K562 (cell line): Measurements from ENCODE around the gene IFNGR2. TPM values are rescaled to one million over a fixed set of nuclear protein-coding genes. Genes with fewer than 3 reads are reported as not detected.

Source experiments
- CBX1 ChIP-seq: sonication (generic); IDR thresholded peaks from 2 replicates; pipeline ENCODE4 v1.6.1; 2016; ENCODE audit warnings: antibody characterized with exemption, low read depth, mild to moderate bottlenecking
- CXXC5 ChIP-seq: fragments of 250-450 bp; sonication (Bioruptor Pico); IDR thresholded peaks from 2 replicates; pipeline ENCODE4 v1.8.0; 2022; ENCODE audit warnings: inconsistent platforms, mild to moderate bottlenecking, moderate library complexity
- GABPA ChIP-seq: fragments of 200-800 bp; sonication (Bioruptor generic); conservative IDR thresholded peaks from 2 replicates; pipeline ENCODE4 v1.6.1; 2016; ENCODE audit warnings: low read depth, missing genetic modification characterization, missing compliant biosample characterization
- NFIC ChIP-seq: fragments of 450-650 bp; IDR thresholded peaks from 2 replicates; pipeline ENCODE4 v1.6.1; 2017; ENCODE audit warnings: mild to moderate bottlenecking, inconsistent platforms
- POLR2G ChIP-seq: fragments of 200-400 bp; formaldehyde crosslinking; IDR thresholded peaks from 2 replicates; pipeline ENCODE4 v1.6.1; 2017; ENCODE audit warnings: low read depth, mild to moderate bottlenecking, antibody characterized with exemption, low read length, moderate library complexity
- RB1 ChIP-seq: fragments of 450-650 bp; IDR thresholded peaks from 2 replicates; pipeline ENCODE4 v1.6.1; 2017; ENCODE audit warnings: low read depth, mild to moderate bottlenecking
- STAG1 ChIP-seq: sonication (generic); formaldehyde crosslinking; IDR thresholded peaks from 2 replicates; pipeline ENCODE4 v1.5.0; 2020; ENCODE audit warnings: missing genetic modification reagents, borderline replicate concordance
- TAF1 ChIP-seq: IDR thresholded peaks from 2 replicates; pipeline ENCODE4 v1.6.1; 2011; ENCODE audit warnings: mild to moderate bottlenecking, low read length, moderate library complexity; ENCODE audit not compliant: insufficient read depth, control insufficient read depth, severe bottlenecking; ENCODE audit errors: extremely low read depth
- TBP ChIP-seq: optimal IDR thresholded peaks from 2 replicates; pipeline ENCODE3; 2011; ENCODE audit warnings: low read depth, low read length, improper control_type of control experiment
- THAP12 ChIP-seq: fragments of 250-450 bp; sonication (Bioruptor Pico); IDR thresholded peaks from 2 replicates; pipeline ENCODE4 v1.9.0; 2021; ENCODE audit warnings: mild to moderate bottlenecking, inconsistent platforms
- UBTF ChIP-seq, 2 experiments: IDR thresholded peaks; 2 replicates each; pipeline ENCODE4 v1.6.1; 2012; ENCODE audit warnings: improper control_type of control experiment in 2 of 2, low read depth in 2 of 2, low read length in 2 of 2, borderline replicate concordance in 1 of 2
- YY1 ChIP-seq, 3 experiments: IDR thresholded peaks; 2 replicates each; pipeline ENCODE4 v1.6.1; 2011; ENCODE audit warnings: low read length in 2 of 3, mild to moderate bottlenecking in 2 of 3, moderate library complexity in 2 of 3, borderline replicate concordance in 1 of 3, control low read depth in 1 of 3, low read depth in 1 of 3; ENCODE audit not compliant: insufficient read depth in 3 of 3, insufficient replicate concordance in 2 of 3, control insufficient read depth in 1 of 3, insufficient read length in 1 of 3; ENCODE audit errors: extremely low read depth in 1 of 3
- ZBTB11 ChIP-seq, 3 experiments: fragments of 200-800 bp in 1 of 3; fragments of 250-450 bp in 1 of 3; fragments of 450-650 bp in 1 of 3; sonication (Bioruptor Pico) in 1 of 3; sonication (Bioruptor generic) in 1 of 3; formaldehyde crosslinking in 1 of 3; IDR thresholded peaks; 2 replicates each; pipeline versions ENCODE4 v1.6.1 to v1.8.0; 2016 to 2022; ENCODE audit warnings: mild to moderate bottlenecking in 2 of 3, missing genetic modification characterization in 2 of 3, missing compliant biosample characterization in 1 of 3, moderate library complexity in 1 of 3
- ZFX ChIP-seq: sonication (generic); formaldehyde crosslinking; IDR thresholded peaks from 2 replicates; pipeline ENCODE4 v1.8.0; 2022; ENCODE audit warnings: mild to moderate bottlenecking, missing genetic modification reagents, moderate library complexity
- polyA plus RNA-seq, 8 experiments: library from polyadenylated mRNA; depleted of rRNA in 4 of 8; stranded (reverse) in 5 of 8; unstranded in 3 of 8; fragments of >200 nt; fragmentation: Nextera tagmentation in 2 of 8; fragmentation: Illumina TruSeq in 1 of 8; extraction: Ambion mirVana in 2 of 8; extraction: Trizol in 1 of 8; gene quantifications; 2 replicates each; pipeline versions ENCODE4 v1.2.1 to v1.2.3, GENCODE V29; 2011 to 2014; ENCODE audit warnings: inconsistent platforms in 1 of 8, missing spikeins in 1 of 8
- total RNA-seq, 7 experiments: library from RNA; depleted of rRNA in 6 of 7; stranded (reverse); fragments of >200 nt in 6 of 7; fragmentation: Illumina TruSeq in 2 of 7; extraction: Trizol in 2 of 7; gene quantifications; 2 replicates each; pipeline versions ENCODE4 v1.2.1 to v1.2.3, GENCODE V29; 2011 to 2021; ENCODE audit warnings: low replicate concordance in 1 of 7
- TF ChIP-seq, protein P1 (sequence below): fragments of 200-800 bp; sonication (Bioruptor generic); IDR thresholded peaks from 2 replicates; pipeline ENCODE4 v1.6.1; 2017; ENCODE audit warnings: missing genetic modification characterization, missing compliant biosample characterization

The IFNGR2 gene
- total and polyA plus RNA-seq, 9 of the 15 experiments (the other 6 are each of a cell fraction or from before 2014, with no cell fraction given): 6.7 to 58.0 (median 28.5) TPM

DNA sequence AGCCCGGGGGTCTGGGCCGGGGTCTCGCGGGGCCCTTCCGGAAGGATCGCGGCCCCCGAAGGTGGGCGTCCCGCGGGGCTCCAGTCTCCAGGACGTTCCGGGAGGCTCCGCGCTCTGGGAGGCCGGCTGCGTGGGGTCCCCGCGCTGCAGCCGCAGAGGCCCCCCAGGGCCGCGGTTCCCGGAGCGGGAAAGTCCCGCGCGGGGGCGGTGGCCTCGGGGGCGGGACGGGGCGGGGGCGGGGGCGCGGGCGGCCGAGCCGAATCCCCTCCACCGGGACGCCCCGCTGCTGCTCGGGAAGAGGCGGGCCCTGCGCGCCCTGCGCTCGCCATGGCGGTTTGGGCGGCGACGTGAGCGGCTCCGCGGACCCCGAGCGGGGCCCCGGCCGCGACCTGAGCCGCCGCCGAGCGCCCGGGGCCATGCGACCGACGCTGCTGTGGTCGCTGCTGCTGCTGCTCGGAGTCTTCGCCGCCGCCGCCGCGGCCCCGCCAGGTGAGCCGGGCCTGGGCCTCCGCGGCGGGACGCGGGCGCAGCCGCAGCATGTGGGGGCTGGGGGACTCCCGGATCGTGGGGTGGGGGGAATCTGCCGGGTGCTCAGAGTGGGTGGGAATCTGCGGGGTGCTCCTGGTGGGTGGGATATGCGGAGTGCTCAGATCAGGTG is at the start of gene IFNGR2 (continued):
- TF ChIP-seq UBTF (IDR thresholded peaks at IDR 0.05; ENCODE audit: borderline replicate concordance in 1 of 2, low read depth in 2 of 2, low read length in 2 of 2) (peak in 1 of 2 experiments; percentile 52; a peak in 1 of 4 replicates), STAG1 (CRISPR knock-in tag) (no peak), THAP12 (CRISPR knock-in tag) (peak; percentile 41; the same call in 1 of the 2 replicates), RB1 (peak; percentile 73), CXXC5 (peak; percentile 77), ZBTB11 (CRISPR knock-in tag; IDR thresholded peaks at IDR 0.05) (peak in 1 of 3 experiments; percentile 55; a peak in 1 of 6 replicates), TBP (peak; percentile 38), NFIC (no peak), GABPA (no peak), ZFX (peak; percentile 69), CBX1 (no peak), POLR2G (peak; percentile 73), YY1 (IDR thresholded peaks at IDR 0.05; ENCODE audit: borderline replicate concordance in 1 of 3, control insufficient read depth in 1 of 3, extremely low read depth in 1 of 3, insufficient read depth in 3 of 3, insufficient read length in 1 of 3, insufficient replicate concordance in 2 of 3, low read depth in 1 of 3, low read length in 2 of 3) (peak in 2 of 3 experiments; percentile 84 to 87), TAF1 (peak; percentile 67)
- TF ChIP-seq, protein P1, sequence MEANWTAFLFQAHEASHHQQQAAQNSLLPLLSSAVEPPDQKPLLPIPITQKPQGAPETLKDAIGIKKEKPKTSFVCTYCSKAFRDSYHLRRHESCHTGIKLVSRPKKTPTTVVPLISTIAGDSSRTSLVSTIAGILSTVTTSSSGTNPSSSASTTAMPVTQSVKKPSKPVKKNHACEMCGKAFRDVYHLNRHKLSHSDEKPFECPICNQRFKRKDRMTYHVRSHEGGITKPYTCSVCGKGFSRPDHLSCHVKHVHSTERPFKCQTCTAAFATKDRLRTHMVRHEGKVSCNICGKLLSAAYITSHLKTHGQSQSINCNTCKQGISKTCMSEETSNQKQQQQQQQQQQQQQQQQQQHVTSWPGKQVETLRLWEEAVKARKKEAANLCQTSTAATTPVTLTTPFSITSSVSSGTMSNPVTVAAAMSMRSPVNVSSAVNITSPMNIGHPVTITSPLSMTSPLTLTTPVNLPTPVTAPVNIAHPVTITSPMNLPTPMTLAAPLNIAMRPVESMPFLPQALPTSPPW (CRISPR knock-in tag): peak; percentile 79
